ENCODE results near the gene C1orf210.

C1orf210 gene

DNA sequence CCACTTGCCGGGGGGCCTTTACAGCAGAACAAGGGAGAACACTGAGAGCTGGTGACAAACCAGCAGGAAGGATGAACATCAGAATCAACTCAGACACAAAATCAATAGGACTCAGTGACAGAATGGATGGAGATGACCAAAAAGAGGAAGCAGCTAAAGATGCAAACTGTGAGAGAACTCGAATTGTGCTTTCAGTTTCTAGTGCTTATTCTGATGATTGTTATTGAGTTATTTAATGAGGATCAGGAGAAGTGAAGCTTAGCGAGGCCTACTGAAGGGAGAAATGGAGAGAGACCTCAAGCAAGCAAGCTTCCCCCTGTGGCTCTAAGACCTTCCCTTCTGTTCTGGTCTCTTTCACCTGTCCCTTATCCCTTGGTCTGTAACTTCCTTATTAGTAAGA lies 45.9 kb downstream of the C1orf210 start:
- Mint-ChIP-seq H3K36me3 (no peaks in the 10 kb centered on the region), H3K4me3 (no peak overlapping the region), H3K9me3 (ENCODE audit: low read depth) (no peaks in the 10 kb centered on the region), H3K27me3 (peaks cover 3% of the 10 kb centered on the region), H3K27ac (no peak overlapping the region), H3K4me1 (ENCODE audit: low read depth) (no peaks in the 10 kb centered on the region)

DNA sequence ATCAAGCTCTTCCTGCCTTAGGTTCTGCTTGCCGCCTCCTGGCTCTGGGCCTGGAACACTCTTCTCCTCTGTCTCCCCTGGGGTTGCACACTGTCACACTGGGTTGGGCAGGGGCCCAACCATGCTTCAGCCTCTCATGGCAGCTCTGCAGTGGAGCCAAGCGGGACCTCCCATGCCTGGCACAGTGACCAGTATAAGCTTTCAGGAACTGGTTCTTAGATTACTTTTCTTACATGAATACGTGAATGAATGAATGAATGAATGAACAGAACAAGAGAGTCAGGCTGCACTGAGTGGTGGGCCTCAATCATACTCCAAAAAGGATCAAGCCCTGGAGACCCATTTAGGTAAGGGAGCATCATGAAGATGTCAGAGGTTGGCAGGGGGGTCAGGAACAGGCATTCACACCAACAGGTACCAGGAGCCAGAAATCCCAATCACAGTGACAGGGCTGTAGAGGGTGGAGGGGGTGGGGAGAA lies 46.4 kb downstream of the C1orf210 start:
- Mint-ChIP-seq H3K4me3 (no peak overlapping the region), H3K36me3 (no peaks in the 10 kb centered on the region), H3K9me3 (ENCODE audit: low read depth) (no peaks in the 10 kb centered on the region), H3K27ac (no peak overlapping the region), H3K27me3 (peaks cover 3% of the 10 kb centered on the region), H3K4me1 (ENCODE audit: low read depth) (no peaks in the 10 kb centered on the region)

DNA sequence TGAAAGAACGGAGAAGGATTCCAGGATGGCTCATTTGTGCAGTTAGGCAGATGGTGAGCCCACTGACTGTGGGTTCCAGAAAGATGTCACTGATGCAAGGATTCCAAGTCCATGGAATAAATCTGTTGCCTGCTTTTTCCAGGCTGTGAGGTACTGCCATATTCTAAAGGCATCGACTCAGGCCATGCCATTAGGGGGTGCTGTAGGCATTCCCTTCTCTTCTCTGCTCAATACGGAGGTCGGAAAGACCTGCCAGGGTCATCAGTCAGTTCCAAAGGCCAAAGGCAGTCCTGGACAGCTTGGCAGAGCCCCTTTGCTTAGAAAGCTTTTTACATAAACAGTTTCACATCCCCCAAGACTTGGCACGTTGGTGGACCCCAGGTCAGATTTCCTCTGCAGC lies 47.3 kb downstream of the C1orf210 start:
- no peak overlapping the region for H3K27ac Mint-ChIP-seq
- H3K27me3 Mint-ChIP-seq = peaks cover 3% of the 10 kb centered on the region
- no peak overlapping the region for H3K4me3 Mint-ChIP-seq

DNA sequence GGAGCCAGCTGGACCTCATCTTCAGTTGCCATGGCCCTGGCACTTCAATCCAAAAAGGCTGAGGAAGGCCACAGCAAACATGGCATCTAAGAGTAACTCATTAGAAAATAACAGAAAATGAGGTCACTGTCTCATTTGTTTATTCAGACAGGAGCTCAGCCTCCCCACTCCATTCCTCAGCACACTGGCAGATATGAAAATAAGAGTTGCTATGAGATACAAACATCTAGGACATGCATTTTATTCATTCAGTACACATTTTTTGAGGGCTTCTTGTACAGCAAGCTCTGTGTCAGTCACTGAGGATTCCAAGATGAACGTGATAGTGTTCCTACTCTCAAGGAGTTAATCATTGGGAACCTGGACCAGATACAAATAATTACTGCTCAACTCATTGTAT lies 48.3 kb downstream of the C1orf210 start:
- no peaks in the 10 kb centered on the region for H3K4me1 Mint-ChIP-seq (ENCODE audit: low read depth)
- H3K27ac Mint-ChIP-seq = no peak overlapping the region

More for the DNA sequence above, 47.3 kb downstream of the C1orf210 start:
- Mint-ChIP-seq H3K4me1 (ENCODE audit: low read depth) (no peaks in the 10 kb centered on the region), H3K9me3 (ENCODE audit: low read depth) (no peaks in the 10 kb centered on the region), H3K36me3 (no peaks in the 10 kb centered on the region)

DNA sequence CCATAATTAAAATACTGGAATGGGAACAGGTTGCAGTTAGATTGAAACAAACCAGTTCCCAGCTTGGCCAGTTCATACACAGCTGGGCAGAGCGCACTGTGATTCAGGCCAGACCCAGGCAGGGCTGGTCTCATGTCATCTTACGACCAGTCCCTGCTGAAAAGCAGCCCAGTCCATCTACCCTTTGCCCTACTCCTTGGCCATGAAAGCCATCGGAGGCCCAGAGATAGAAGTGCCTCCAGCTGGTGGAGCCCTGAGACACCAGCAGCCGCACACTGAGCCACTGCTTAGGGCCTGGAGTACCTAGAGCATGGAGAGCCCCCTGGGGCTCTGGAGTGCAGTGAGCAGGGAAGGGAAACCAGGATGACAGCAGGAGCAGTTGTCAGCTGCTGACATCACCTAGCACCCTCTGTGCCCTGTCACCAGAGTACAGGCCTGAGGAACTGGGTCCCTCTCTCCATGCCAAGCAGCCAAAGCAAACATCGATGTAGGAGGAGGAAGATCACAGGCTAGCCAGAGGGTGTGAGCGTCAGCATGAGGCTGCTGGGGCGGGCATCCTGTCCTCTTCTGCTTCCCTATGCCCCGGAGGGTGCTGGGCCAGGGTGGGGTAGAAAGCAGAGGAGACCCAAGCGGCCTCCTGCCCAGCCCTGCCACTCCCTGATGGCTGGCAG lies 49.8 kb downstream of the C1orf210 start:
- no peak overlapping the region for H3K27ac Mint-ChIP-seq
- H3K9me3 Mint-ChIP-seq (ENCODE audit: low read depth) = no peaks in the 10 kb centered on the region
- H3K36me3 Mint-ChIP-seq = no peaks in the 10 kb centered on the region
- H3K4me3 Mint-ChIP-seq = no peak overlapping the region
- no peaks in the 10 kb centered on the region for H3K4me1 Mint-ChIP-seq (ENCODE audit: low read depth)
- H3K27me3 Mint-ChIP-seq = peaks cover 3% of the 10 kb centered on the region

More for the DNA sequence above, 48.3 kb downstream of the C1orf210 start:
- Mint-ChIP-seq H3K4me3 (no peak overlapping the region), H3K9me3 (ENCODE audit: low read depth) (no peaks in the 10 kb centered on the region), H3K36me3 (no peaks in the 10 kb centered on the region), H3K27me3 (peaks cover 3% of the 10 kb centered on the region)

DNA sequence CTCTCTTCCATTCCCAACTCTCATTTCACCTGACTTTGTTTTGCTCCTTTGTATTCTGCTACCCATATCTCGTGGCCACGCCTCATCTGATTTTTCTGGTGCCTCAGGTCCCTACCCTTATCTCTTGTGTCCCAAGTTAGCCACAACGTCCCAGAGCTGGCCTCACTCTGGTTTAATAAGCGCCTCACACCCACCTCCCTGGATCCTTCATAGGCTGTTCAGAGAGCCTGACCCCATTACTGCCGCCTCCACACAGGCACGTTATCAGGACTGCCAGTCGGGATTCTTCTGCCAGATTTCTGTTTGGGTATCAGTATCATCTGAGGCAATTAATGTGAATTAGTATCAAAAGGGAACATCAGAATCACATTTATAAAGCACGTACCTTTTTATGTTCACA lies 50.3 kb downstream of the C1orf210 start:
- Mint-ChIP-seq H3K27ac (no peak overlapping the region), H3K4me1 (ENCODE audit: low read depth) (no peaks in the 10 kb centered on the region), H3K27me3 (peaks cover 3% of the 10 kb centered on the region)

DNA sequence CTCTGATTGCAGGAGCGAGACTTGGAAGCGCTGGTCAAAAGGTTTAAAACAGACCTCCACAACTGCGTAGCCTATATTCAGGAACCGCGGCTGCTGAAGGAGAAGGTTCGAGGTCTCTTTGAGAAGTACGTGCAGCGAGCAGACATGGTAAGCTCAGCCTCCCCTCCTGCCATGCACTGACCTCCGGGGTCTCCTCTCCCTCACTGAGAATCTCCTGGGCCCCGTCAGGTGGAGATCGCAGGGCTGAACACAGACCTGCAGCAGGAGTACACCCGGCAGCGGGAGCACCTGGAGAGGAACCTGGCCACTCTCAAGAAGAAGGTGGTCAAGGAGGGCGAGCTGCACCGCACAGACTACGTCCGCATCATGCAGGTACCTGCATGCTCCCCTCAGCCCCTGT lies 51.1 kb downstream of the C1orf210 start:
- Mint-ChIP-seq H3K27me3 (peaks cover 3% of the 10 kb centered on the region), H3K27ac (no peak overlapping the region), H3K4me3 (no peak overlapping the region), H3K36me3 (no peaks in the 10 kb centered on the region), H3K4me1 (ENCODE audit: low read depth) (no peaks in the 10 kb centered on the region), H3K9me3 (ENCODE audit: low read depth) (no peaks in the 10 kb centered on the region)

More for the DNA sequence above, 50.3 kb downstream of the C1orf210 start:
- Mint-ChIP-seq H3K4me3 (no peak overlapping the region), H3K9me3 (ENCODE audit: low read depth) (no peaks in the 10 kb centered on the region), H3K36me3 (no peaks in the 10 kb centered on the region)

DNA sequence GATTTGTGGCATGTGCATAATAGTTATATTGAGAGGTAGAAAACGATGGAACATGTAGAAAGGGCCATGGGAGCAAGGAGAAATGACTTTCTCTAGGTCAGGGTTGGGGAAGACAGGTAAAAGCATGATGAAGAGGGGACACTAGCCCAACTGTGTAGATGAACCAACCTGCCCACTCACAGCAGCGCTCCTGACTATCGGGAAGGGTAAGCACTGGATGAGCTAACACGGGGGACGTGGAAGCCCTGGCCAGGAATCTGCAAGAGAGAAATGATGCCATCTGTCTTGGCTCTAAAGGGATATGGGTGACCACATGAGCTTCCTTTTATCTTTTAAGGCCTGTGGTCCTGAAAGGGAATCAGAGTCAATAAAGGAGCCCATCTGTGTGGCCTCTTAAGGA lies 51.8 kb downstream of the C1orf210 start:
- no peaks in the 10 kb centered on the region for H3K9me3 Mint-ChIP-seq (ENCODE audit: low read depth)
- H3K4me1 Mint-ChIP-seq (ENCODE audit: low read depth) = no peaks in the 10 kb centered on the region
- H3K27ac Mint-ChIP-seq = no peak overlapping the region
- H3K4me3 Mint-ChIP-seq = no peak overlapping the region
- H3K36me3 Mint-ChIP-seq = no peaks in the 10 kb centered on the region
- peaks cover 3% of the 10 kb centered on the region for H3K27me3 Mint-ChIP-seq

DNA sequence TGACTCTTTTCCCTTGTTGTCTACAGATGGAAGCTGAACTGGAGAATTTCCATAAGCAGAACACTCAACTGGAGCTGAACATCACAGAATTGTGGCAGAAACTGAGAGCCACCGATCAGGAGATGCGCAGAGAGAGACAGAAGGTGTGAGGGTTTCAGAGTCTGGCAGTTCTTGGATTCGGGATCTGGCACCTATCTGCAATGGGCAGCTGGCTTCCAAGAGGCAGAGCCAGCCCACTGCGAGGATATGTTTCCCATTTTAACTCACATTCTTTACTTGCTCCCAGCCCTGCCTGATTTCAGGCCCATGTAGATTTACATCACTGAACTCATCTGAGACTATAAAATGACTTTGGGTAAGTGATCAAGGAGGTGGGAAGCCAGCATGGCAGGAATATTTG lies 52.9 kb downstream of the C1orf210 start:
- H3K4me3 Mint-ChIP-seq = no peak overlapping the region
- H3K36me3 Mint-ChIP-seq = no peaks in the 10 kb centered on the region
- H3K9me3 Mint-ChIP-seq (ENCODE audit: low read depth) = no peaks in the 10 kb centered on the region
- H3K27me3 Mint-ChIP-seq = peaks cover 3% of the 10 kb centered on the region
- H3K27ac Mint-ChIP-seq = no peak overlapping the region
- no peaks in the 10 kb centered on the region for H3K4me1 Mint-ChIP-seq (ENCODE audit: low read depth)

DNA sequence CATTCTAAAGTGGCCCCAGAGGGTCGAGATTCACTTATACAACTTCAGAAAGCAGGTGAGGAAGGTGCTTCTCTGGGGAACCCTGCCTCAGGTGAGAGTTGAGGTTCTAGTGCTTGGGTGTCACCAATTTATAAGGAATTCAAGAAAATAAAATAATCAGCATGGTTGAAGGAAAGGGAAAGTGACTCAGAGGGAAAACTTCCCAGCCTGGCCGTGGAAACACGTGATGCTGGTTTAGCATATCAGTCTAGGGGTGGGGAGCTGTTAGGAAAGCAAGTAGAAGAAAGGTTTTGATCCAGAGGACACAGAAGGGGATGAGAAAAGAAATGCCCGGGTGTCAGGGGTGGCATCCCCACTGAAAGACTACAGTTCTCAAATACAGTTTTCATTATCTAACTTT lies 53.3 kb downstream of the C1orf210 start:
- H3K36me3 Mint-ChIP-seq = no peaks in the 10 kb centered on the region
- no peak overlapping the region for H3K4me3 Mint-ChIP-seq
- H3K27ac Mint-ChIP-seq = no peak overlapping the region
- no peaks in the 10 kb centered on the region for H3K9me3 Mint-ChIP-seq (ENCODE audit: low read depth)
- H3K27me3 Mint-ChIP-seq = peaks cover 3% of the 10 kb centered on the region
- H3K4me1 Mint-ChIP-seq (ENCODE audit: low read depth) = no peaks in the 10 kb centered on the region
